KMS-11 (cell line): ENCODE data around the gene PARD3B.

ENCODE experiments used
- H2AFZ ChIP-seq: fragments of 200-600 bp; sonication (generic); 2 replicates; pipeline ENCODE4 v1.6.1; 2016; ENCODE audit warnings: antibody characterized with exemption, mixed run types, low read depth
- H3K27ac ChIP-seq: fragments of 200-600 bp; sonication (generic); 2 replicates; pipeline ENCODE4 v1.6.1; 2016; ENCODE audit warnings: mild to moderate bottlenecking, mixed run types
- H3K27me3 ChIP-seq: fragments of 200-600 bp; sonication (generic); 2 replicates; pipeline ENCODE4 v1.6.1; 2017; ENCODE audit warnings: mild to moderate bottlenecking, low read depth, mixed run types, moderate library complexity; ENCODE audit not compliant: insufficient read depth
- H3K36me3 ChIP-seq: fragments of 200-600 bp; sonication (generic); 2 replicates; pipeline ENCODE4 v1.6.1; 2017; ENCODE audit warnings: mild to moderate bottlenecking, mixed run types; ENCODE audit not compliant: insufficient read depth
- H3K4me1 ChIP-seq: fragments of 200-600 bp; sonication (generic); 2 replicates; pipeline ENCODE4 v1.6.1; 2016; ENCODE audit warnings: mild to moderate bottlenecking, low read depth, mixed run types; ENCODE audit not compliant: poor library complexity, severe bottlenecking
- H3K4me2 ChIP-seq: fragments of 200-600 bp; sonication (generic); 2 replicates; pipeline ENCODE4 v1.7.0; 2016; ENCODE audit warnings: mild to moderate bottlenecking, mixed run types
- H3K4me3 ChIP-seq: fragments of 200-600 bp; sonication (generic); IDR thresholded peaks from 2 replicates; pipeline ENCODE4 v1.6.1; 2017; ENCODE audit warnings: low read depth, low read length, mixed read lengths; ENCODE audit not compliant: insufficient read depth
- H3K79me2 ChIP-seq: fragments of 200-600 bp; sonication (generic); 2 replicates; pipeline ENCODE4 v1.6.1; 2016; ENCODE audit warnings: low read depth, mixed run types; ENCODE audit not compliant: insufficient read depth
- H3K9ac ChIP-seq: fragments of 200-600 bp; sonication (generic); 2 replicates; pipeline ENCODE4 v1.6.1; 2016; ENCODE audit warnings: mild to moderate bottlenecking, mixed run types
- H4K20me1 ChIP-seq: fragments of 200-600 bp; sonication (generic); 2 replicates; pipeline ENCODE4 v1.6.1; 2016; ENCODE audit warnings: mild to moderate bottlenecking, mixed run types; ENCODE audit not compliant: insufficient read depth
- TF ChIP-seq, protein P1 (sequence below): fragments of 200-600 bp; sonication (generic); conservative IDR thresholded peaks from 2 replicates; pipeline ENCODE4 v1.6.1; 2017; ENCODE audit warnings: low read depth, mild to moderate bottlenecking, antibody characterized with exemption, low read length, moderate library complexity, mixed read lengths

The PARD3B gene

DNA sequence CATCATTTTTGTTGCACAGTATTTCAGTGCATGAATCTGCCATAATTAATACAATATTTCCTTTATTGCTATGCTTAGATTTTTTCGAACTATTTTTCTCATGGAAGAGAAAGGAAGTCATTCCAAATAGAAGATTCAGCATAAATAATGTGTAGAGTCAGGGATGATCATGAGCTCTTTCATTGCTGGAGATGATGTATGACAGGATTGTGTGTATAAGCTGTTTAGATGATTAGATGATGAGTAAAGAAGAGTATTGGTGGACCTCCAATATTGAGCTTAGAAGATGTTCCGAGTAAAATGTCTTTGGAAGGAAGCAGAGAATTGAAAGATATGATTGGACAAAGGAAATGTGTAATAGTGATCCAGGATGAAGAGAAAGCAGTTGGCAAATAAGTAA lies 364.5 kb downstream of the PARD3B start:
- H3K27ac ChIP-seq, result no peak overlapping the region
- H3K79me2 ChIP-seq, result no peaks in the 10 kb centered on the region
- H3K4me1 ChIP-seq, result no peaks in the 10 kb centered on the region
- H3K4me2 ChIP-seq, result no peak overlapping the region
- no peak overlapping the region for H3K4me3 ChIP-seq
- no peaks in the 10 kb centered on the region for H3K36me3 ChIP-seq
- no peaks in the 10 kb centered on the region; the same call in 1 of the 2 replicates for H4K20me1 ChIP-seq
- H3K9ac ChIP-seq, result no peak overlapping the region
- H2AFZ ChIP-seq, result no peak overlapping the region
- H3K27me3 ChIP-seq, result no peaks in the 10 kb centered on the region
- TF ChIP-seq, protein P1, sequence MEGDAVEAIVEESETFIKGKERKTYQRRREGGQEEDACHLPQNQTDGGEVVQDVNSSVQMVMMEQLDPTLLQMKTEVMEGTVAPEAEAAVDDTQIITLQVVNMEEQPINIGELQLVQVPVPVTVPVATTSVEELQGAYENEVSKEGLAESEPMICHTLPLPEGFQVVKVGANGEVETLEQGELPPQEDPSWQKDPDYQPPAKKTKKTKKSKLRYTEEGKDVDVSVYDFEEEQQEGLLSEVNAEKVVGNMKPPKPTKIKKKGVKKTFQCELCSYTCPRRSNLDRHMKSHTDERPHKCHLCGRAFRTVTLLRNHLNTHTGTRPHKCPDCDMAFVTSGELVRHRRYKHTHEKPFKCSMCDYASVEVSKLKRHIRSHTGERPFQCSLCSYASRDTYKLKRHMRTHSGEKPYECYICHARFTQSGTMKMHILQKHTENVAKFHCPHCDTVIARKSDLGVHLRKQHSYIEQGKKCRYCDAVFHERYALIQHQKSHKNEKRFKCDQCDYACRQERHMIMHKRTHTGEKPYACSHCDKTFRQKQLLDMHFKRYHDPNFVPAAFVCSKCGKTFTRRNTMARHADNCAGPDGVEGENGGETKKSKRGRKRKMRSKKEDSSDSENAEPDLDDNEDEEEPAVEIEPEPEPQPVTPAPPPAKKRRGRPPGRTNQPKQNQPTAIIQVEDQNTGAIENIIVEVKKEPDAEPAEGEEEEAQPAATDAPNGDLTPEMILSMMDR, result no peak

DNA sequence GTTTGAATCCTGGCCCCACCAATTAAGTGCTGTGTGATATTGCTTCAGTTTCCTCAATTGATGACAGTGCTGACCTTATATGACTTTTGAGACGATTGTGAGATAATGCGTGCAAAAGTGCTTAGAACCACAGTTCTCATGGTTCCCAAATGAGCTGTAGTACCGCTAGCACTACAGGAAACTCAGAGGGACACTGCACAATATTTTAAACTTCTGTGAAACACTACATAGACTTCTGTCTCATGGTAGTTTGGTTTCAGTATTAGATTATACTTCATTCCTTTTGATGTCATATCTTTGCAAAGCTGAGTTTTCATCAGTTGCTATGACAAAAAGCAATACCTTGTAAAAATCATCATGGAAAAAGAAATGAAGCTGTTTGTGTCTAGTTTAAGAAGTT lies 368.0 kb downstream of the PARD3B start:
- no peak overlapping the region for H2AFZ ChIP-seq
- no peak overlapping the region for H3K9ac ChIP-seq
- H3K4me2 ChIP-seq, result no peak overlapping the region
- H4K20me1 ChIP-seq, result no peaks in the 10 kb centered on the region; the same call in 1 of the 2 replicates
- no peak overlapping the region for H3K27ac ChIP-seq
- no peaks in the 10 kb centered on the region for H3K4me1 ChIP-seq
- no peaks in the 10 kb centered on the region for H3K36me3 ChIP-seq
- TF ChIP-seq, protein P1, result no peak
- H3K79me2 ChIP-seq, result no peaks in the 10 kb centered on the region
- no peak overlapping the region for H3K4me3 ChIP-seq
- H3K27me3 ChIP-seq, result no peaks in the 10 kb centered on the region

DNA sequence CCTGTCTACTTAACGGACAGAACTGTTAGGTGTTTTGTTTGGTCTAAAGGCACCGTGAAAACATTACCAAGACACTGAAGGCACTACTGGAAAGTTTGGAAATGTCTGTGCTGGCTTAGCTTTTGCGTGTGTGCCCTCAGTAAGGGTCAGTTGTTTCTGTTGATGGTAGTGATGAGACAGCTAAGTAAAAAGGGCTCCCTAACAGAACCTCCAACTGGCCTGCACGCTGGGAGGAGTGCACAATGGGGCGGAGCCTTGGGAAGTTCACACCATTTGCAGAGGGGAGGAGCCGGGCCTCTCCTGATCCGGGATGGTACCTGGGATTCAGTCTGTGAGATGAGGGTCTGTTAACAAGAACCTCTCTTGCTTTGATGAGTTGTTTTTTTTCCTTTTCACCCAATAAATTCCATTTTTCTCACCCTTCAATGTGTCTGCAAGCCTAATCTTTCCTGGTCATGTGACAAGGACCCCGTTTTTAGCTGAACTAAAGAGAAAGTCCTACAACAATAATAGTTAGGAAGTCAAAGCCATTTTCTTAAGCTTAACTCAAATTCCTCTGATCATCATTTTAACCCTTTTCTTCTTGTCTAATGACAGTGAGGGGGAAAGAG lies 368.7 kb downstream of the PARD3B start:
- TF ChIP-seq, protein P1, result no peak
- Histone ChIP-seq H2AFZ (no peak overlapping the region), H3K9ac (no peak overlapping the region), H3K36me3 (no peaks in the 10 kb centered on the region), H3K4me1 (no peaks in the 10 kb centered on the region), H3K4me2 (no peak overlapping the region), H3K27me3 (no peaks in the 10 kb centered on the region), H3K27ac (no peak overlapping the region), H4K20me1 (no peaks in the 10 kb centered on the region; the same call in 1 of the 2 replicates), H3K4me3 (no peak overlapping the region), H3K79me2 (no peaks in the 10 kb centered on the region)

DNA sequence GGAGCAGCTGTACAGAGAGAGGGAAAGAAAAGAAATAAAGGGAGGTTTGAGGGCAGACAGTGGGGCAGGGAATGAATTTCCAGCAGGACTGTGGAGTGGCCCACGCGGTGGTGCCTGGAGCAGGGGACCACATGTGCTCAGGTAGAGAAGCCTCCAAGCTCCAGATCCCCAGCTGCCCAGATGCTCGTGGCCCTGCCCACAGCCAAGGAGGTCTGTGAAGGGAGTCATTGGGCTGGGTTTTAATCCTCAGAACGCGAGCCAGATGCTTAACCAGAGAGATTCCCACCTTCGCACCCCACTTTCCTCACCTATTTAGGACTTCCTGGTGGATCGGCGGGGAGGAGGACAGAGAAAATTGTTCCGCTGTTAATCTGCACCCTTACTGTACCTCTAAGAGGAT lies 369.4 kb downstream of the PARD3B start:
- H3K27me3 ChIP-seq, result no peaks in the 10 kb centered on the region
- H3K4me3 ChIP-seq, result no peak overlapping the region
- no peaks in the 10 kb centered on the region; the same call in 1 of the 2 replicates for H4K20me1 ChIP-seq
- no peak overlapping the region for H3K9ac ChIP-seq
- H3K27ac ChIP-seq, result no peak overlapping the region
- no peaks in the 10 kb centered on the region for H3K79me2 ChIP-seq
- TF ChIP-seq, protein P1, result no peak
- H3K4me2 ChIP-seq, result no peak overlapping the region
- no peaks in the 10 kb centered on the region for H3K36me3 ChIP-seq
- no peak overlapping the region for H2AFZ ChIP-seq
- H3K4me1 ChIP-seq, result no peaks in the 10 kb centered on the region
